ENCODE measurements around the gene CNOT2. TPM values are rescaled to one million over a fixed set of nuclear protein-coding genes. Genes with fewer than 3 reads are reported as not detected.

Gene CNOT2
- total RNA-seq, 1 experiment from 2014 or later = 82.9 TPM

DNA sequence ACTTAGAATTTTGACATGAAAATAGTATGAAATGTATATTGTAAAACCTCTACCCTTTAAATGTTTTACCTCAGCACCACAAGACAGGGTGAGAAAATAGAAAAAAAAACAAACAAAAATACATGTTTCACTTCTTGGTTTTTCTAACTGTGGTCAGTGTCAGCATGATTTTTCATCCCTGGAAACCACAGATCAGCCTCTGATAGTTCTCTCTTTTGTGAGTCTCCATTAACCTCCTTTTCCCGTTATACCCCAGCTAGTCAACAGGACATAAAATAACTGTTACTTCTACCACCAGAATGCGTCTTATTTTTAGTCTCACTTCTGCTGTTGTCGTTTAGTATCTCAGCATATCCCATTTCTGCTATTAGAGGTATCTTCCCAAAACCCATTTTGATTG lies 74.5 kb downstream of the CNOT2 start:
- Histone ChIP-seq H3T11ph (ENCODE audit: low read length) (no peak overlapping the region), H2AFZ (ENCODE audit: low read length) (no peak overlapping the region), H2BK15ac (ENCODE audit: low read depth, low read length) (no peak overlapping the region), H4K5ac (ENCODE audit: insufficient read length, low read depth, low read length) (no peak overlapping the region), H2BK12ac (ENCODE audit: insufficient read length, low read depth, low read length) (no peak overlapping the region), H3K4me1 (ENCODE audit: insufficient read depth, low read length) (no peaks in the 10 kb centered on the region), H2BK20ac (ENCODE audit: low read depth, low read length, poor library complexity, severe bottlenecking) (no peak overlapping the region), H3K56ac (ENCODE audit: insufficient read length, low read depth, low read length) (no peak overlapping the region), H2AK5ac (ENCODE audit: insufficient read length, low read length) (no peak overlapping the region), H4K20me1 (ENCODE audit: control insufficient read depth, insufficient read depth, insufficient read length) (no peaks in the 10 kb centered on the region), H3K14ac (ENCODE audit: insufficient read depth, low read length) (no peak overlapping the region), H3K79me2 (ENCODE audit: insufficient read depth, low read length) (peaks cover 1% of the 10 kb centered on the region; the same call in 1 of the 2 replicates), H2BK5ac (ENCODE audit: insufficient read length, low read length) (no peak overlapping the region), H3K23me2 (ENCODE audit: insufficient read length, low read depth, low read length, poor library complexity, severe bottlenecking) (no peaks in the 10 kb centered on the region), H2BK120ac (ENCODE audit: low read depth, low read length, poor library complexity, severe bottlenecking) (no peak overlapping the region), H3K4me2 (ENCODE audit: insufficient read depth, insufficient read length, low read length) (no peak overlapping the region), H4K8ac (replicated peaks; ENCODE audit: insufficient read length, low read depth, low read length) (no peak overlapping the region), H3K9ac (ENCODE audit: extremely low read depth, insufficient read length, low read length) (no peak overlapping the region), H3K23ac (ENCODE audit: insufficient read length, low read depth, low read length) (no peak overlapping the region), H3K4ac (ENCODE audit: low read depth, low read length) (no peak overlapping the region), H3K27me3 (ENCODE audit: insufficient read depth, low read length) (no peaks in the 10 kb centered on the region), H4K91ac (ENCODE audit: insufficient read length, low read depth, low read length) (no peak overlapping the region), H3K79me1 (ENCODE audit: insufficient read depth, low read depth, low read length, poor library complexity, severe bottlenecking) (no peaks in the 10 kb centered on the region), H3K9me3 (ENCODE audit: control insufficient read depth, low read depth, low read length) (no peaks in the 10 kb centered on the region), H3K27ac (ENCODE audit: insufficient read length, low read depth, low read length) (no peak overlapping the region), H3K18ac (ENCODE audit: insufficient read length, low read depth, low read length) (no peak overlapping the region)
- peaks cover 0 to 3% (median 2%) of the 10 kb centered on the region in 3 experiments; a peak in 2 of 7 replicates for H3K36me3 Mint-ChIP-seq (ENCODE audit: insufficient read depth in 1 of 3, low read depth in 3 of 3)
- no peaks in the 10 kb centered on the region for H3K27me3 Mint-ChIP-seq (ENCODE audit: low read depth)
- WGBS (ENCODE audit: extremely low coverage, insufficient read length, low lambda C conversion rate) = no CpG with 5 or more reads among the region's 3 CpGs
- H3K4me1 Mint-ChIP-seq = no peaks in the 10 kb centered on the region
- no peak overlapping the region for H3K4me3 Mint-ChIP-seq
- no peaks in the 10 kb centered on the region for H3K9me3 Mint-ChIP-seq
- TF ChIP-seq, protein P1, sequence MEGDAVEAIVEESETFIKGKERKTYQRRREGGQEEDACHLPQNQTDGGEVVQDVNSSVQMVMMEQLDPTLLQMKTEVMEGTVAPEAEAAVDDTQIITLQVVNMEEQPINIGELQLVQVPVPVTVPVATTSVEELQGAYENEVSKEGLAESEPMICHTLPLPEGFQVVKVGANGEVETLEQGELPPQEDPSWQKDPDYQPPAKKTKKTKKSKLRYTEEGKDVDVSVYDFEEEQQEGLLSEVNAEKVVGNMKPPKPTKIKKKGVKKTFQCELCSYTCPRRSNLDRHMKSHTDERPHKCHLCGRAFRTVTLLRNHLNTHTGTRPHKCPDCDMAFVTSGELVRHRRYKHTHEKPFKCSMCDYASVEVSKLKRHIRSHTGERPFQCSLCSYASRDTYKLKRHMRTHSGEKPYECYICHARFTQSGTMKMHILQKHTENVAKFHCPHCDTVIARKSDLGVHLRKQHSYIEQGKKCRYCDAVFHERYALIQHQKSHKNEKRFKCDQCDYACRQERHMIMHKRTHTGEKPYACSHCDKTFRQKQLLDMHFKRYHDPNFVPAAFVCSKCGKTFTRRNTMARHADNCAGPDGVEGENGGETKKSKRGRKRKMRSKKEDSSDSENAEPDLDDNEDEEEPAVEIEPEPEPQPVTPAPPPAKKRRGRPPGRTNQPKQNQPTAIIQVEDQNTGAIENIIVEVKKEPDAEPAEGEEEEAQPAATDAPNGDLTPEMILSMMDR (conservative IDR thresholded peaks at IDR 0.05) = no peak
- H3K27ac Mint-ChIP-seq = no peak overlapping the region
- no peak for DNase-seq

Data from H9 (cell line).